ENCODE results near the gene KAT8. TPM values are rescaled to one million over a fixed set of nuclear protein-coding genes. Genes with fewer than 3 reads are reported as not detected.
A peak's percentile ranks its signal among the peaks of the same experiment; 100 is the strongest.
"Not testable (repeated sequence)": the region's sequence is repeated elsewhere in the genome, so short reads cannot be mapped to it uniquely, and the experiment has no call there.

KAT8 gene
- total and polyA plus RNA-seq, 2 experiments from 2014 or later: 63.0 to 112 TPM

GRCh38 chr16:31167315-31167714 is 49.9 kb downstream of the KAT8 start:
- Histone ChIP-seq H3K36me3 (no peaks in the 10 kb centered on the region), H3K4me1 (ENCODE audit: low read depth) (peaks cover 6% of the 10 kb centered on the region), H3K27ac (no peak overlapping the region), H3K27me3 (no peaks in the 10 kb centered on the region), H3K9me3 (ENCODE audit: low read depth) (no peaks in the 10 kb centered on the region), H3K4me3 (no peak overlapping the region)
- no peak for TF ChIP-seq CTCF (IDR thresholded peaks at IDR 0.05; ENCODE audit: low read depth, low read length)
- no peak for DNase-seq (ENCODE audit: low read depth in 1 of 2, low spot score in 1 of 2)

DNA sequence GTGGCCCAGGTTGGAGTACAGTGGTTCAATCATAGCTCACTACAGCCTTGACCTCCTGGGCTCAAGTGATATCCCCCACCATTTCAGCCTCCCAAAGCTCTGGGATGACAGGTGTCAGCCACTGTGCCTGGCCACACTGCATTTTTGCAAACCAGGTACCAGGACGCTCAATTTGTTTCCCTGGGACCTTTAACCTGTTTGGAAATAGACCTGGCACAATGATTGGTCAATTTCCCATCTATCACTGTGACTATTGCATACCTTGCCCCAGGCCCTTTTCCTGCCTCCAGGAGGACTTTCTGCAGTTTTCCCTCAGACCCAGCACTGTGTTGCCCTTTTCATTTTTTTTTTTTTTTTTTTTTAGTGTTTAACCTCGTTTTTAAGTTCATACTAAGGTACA is 51.4 kb downstream of the KAT8 start:
- Histone ChIP-seq H3K36me3 (no peaks in the 10 kb centered on the region), H3K4me3 (no peak overlapping the region), H3K9me3 (ENCODE audit: low read depth) (no peaks in the 10 kb centered on the region), H3K27me3 (no peaks in the 10 kb centered on the region), H3K4me1 (ENCODE audit: low read depth) (peaks cover 6% of the 10 kb centered on the region), H3K27ac (no peak overlapping the region)
- DNase-seq (ENCODE audit: low read depth in 1 of 2, low spot score in 1 of 2): no peak
- no peak for TF ChIP-seq CTCF (IDR thresholded peaks at IDR 0.05; ENCODE audit: low read depth, low read length)

DNA sequence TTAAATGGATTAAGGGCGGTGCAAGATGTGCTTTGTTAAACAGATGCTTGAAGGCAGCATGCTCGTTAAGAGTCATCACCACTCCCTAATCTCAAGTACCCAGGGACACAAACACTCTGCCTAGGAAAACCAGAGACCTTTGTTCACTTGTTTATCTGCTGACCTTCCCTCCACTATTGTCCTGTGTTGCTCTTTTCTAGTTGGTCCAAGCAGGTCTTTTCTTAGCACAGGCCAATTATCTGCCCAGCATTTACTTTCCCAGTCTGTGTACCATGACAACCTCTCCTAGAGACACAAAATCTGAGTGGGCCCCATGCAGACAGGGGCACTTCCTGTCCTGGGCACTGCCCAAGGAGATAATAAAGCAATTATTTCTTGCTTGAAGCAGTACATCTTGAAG is 52.6 kb downstream of the KAT8 start:
- not testable (repeated sequence) for H3K9me3 ChIP-seq (ENCODE audit: low read depth)

GRCh38 chr16:31177136-31177535 is 59.7 kb downstream of the KAT8 start:
- DNase-seq (ENCODE audit: low read depth in 1 of 2, low spot score in 1 of 2): no peak
- Histone ChIP-seq H3K4me3 (no peak overlapping the region), H3K27ac (no peak overlapping the region), H3K4me1 (ENCODE audit: low read depth) (peaks cover 9% of the 10 kb centered on the region), H3K27me3 (no peaks in the 10 kb centered on the region), H3K36me3 (no peaks in the 10 kb centered on the region), H3K9me3 (ENCODE audit: low read depth) (no peaks in the 10 kb centered on the region)
- TF ChIP-seq CTCF (IDR thresholded peaks at IDR 0.05; ENCODE audit: low read depth, low read length): no peak

More for the DNA sequence above, 52.6 kb downstream of the KAT8 start:
- not testable (repeated sequence) for DNase-seq (ENCODE audit: low read depth in 1 of 2, low spot score in 1 of 2); H3K27me3 ChIP-seq; H3K36me3 ChIP-seq; H3K4me1 ChIP-seq (ENCODE audit: low read depth); H3K4me3 ChIP-seq
- peak overlapping the region; percentile 82 for H3K27ac ChIP-seq

DNA sequence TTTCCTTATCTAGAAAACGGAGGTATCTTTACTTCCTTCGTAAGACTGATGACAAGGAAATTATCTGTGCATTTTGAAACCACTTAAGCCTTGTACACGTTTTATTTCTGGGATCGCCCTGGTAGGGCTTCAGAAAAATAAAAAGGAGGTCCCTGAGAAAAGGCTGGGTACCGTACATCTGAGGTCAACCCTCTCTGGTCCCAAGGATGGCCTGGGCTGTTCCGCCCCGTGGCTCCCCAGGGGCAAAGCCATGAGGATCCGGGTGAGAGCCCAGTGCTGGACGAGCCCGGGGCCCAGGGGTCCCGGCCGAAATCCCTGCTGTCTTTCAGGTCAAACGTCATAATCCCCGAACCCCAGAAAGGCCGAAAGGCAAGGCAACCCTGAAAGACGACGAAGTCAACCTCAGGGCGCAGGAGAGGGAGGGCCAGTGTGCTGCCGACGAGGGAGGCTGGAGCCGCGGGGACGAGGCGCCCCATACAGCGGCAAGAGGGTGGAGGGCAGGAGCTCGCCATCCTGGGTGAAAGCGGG is 61.8 kb downstream of the KAT8 start:
- Histone ChIP-seq H3K9me3 (ENCODE audit: low read depth) (no peaks in the 10 kb centered on the region), H3K27ac (peak overlapping the region; percentile 98), H3K27me3 (no peaks in the 10 kb centered on the region), H3K4me3 (peak overlapping the region; percentile 94), H3K36me3 (peaks cover 19% of the 10 kb centered on the region), H3K4me1 (ENCODE audit: low read depth) (peaks cover 16% of the 10 kb centered on the region)
- no peak for DNase-seq (ENCODE audit: low read depth in 1 of 2, low spot score in 1 of 2)
- no peak for TF ChIP-seq CTCF (IDR thresholded peaks at IDR 0.05; ENCODE audit: low read depth, low read length)

GRCh38 chr16:31179747-31180459 is 62.4 kb downstream of the KAT8 start, which contains the start of gene FUS:
Gene FUS (plus strand): TSS chr16:31180139. CDS start chr16:31180215, 76 bp downstream.
- Histone ChIP-seq H3K4me1 (ENCODE audit: low read depth) (peaks cover 16% of the 10 kb centered on the region), H3K4me3 (peak within 1 kb of the TSS; percentile 94), H3K36me3 (peaks cover 23% of the 10 kb centered on the region), H3K27ac (peak within 1 kb of the TSS; percentile 98), H3K27me3 (no peaks in the 10 kb centered on the region), H3K9me3 (ENCODE audit: low read depth) (no peaks in the 10 kb centered on the region)
- DNase-seq (ENCODE audit: low read depth in 1 of 2, low spot score in 1 of 2): peak; percentile 93 to 94
- no peak for TF ChIP-seq CTCF (IDR thresholded peaks at IDR 0.05; ENCODE audit: low read depth, low read length)
